Measurements from ENCODE around the gene ZNF232.
"Not testable (repeated sequence)": the region's sequence is repeated elsewhere in the genome, so short reads cannot be mapped to it uniquely, and the experiment has no call there.

DNA sequence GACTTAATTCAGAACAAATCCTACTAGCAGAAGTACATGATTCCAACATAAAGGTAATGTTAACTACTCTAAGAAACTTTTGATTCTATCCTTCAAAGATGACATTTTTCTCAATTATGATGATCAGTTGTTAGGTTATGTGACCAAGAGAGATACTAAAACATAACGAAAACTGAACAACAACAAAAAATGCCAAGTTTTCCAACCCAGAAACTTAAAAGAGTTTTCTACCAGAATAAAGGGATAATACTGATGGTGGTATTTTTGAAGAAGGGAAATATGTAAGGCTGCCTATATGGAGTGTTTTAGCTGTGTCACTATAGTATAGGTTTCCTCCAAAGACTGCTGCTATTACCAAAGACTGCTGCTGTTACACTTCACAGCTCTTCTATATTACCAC lies 34.4 kb upstream of the ZNF232 start:
- TF ChIP-seq FOXM1 (IDR thresholded peaks at IDR 0.05; ENCODE audit: borderline replicate concordance); PKNOX1 (IDR thresholded peaks at IDR 0.05); LEF1 (IDR thresholded peaks at IDR 0.05; ENCODE audit: borderline replicate concordance); CTBP1 (IDR thresholded peaks at IDR 0.05; ENCODE audit: borderline replicate concordance); HDGF (IDR thresholded peaks at IDR 0.05; ENCODE audit: borderline replicate concordance); ZNF384 (IDR thresholded peaks at IDR 0.05); FOXA1 (IDR thresholded peaks at IDR 0.05): not testable (repeated sequence)
